ENCODE measurements around the gene ADPRM. TPM values are rescaled to one million over a fixed set of nuclear protein-coding genes. Genes with fewer than 3 reads are reported as not detected.

The ADPRM gene
- total RNA-seq, 2 experiments from 2014 or later: 34.2 to 35.0 TPM

DNA sequence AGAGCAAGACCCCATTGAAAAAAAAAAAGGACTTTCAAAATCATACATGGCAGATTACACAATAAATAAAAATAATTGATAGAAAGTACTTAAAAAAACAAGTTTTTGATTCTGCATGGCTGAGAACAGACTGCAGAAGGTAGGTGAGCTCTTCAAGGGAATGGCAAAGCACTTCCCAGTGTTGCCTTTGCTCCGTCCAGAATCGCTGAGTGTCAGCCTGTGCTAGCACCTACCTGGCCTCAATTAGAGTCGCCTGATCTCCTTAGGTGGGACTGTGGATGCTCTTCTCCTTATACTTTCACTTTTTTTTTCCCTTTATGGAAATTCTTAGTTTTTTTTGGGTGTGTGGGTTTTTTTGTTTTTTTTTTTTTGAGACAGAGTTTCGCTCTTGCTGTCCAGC is 38.4 kb downstream of the ADPRM start:
- Histone ChIP-seq H3K27me3 (ENCODE audit: control insufficient read depth in 1 of 2, insufficient read depth in 2 of 2, low read length in 2 of 2) (no peaks in the 10 kb centered on the region), H3K36me3 (ENCODE audit: insufficient read depth, low read length) (no peaks in the 10 kb centered on the region), H3K27ac (ENCODE audit: low read depth in 1 of 2, low read length in 2 of 2) (no peak overlapping the region), H3K4me3 (ENCODE audit: low read length) (no peak overlapping the region), H3K4me1 (ENCODE audit: insufficient read depth, low read length) (no peaks in the 10 kb centered on the region), H3K9me3 (ENCODE audit: control insufficient read depth in 1 of 2, insufficient read depth in 1 of 2, low read length in 2 of 2) (no peaks in the 10 kb centered on the region)
- H3K36me3 Mint-ChIP-seq (ENCODE audit: low read depth): no peaks in the 10 kb centered on the region
- H3K27me3 Mint-ChIP-seq: no peaks in the 10 kb centered on the region
- TF ChIP-seq, protein P1, sequence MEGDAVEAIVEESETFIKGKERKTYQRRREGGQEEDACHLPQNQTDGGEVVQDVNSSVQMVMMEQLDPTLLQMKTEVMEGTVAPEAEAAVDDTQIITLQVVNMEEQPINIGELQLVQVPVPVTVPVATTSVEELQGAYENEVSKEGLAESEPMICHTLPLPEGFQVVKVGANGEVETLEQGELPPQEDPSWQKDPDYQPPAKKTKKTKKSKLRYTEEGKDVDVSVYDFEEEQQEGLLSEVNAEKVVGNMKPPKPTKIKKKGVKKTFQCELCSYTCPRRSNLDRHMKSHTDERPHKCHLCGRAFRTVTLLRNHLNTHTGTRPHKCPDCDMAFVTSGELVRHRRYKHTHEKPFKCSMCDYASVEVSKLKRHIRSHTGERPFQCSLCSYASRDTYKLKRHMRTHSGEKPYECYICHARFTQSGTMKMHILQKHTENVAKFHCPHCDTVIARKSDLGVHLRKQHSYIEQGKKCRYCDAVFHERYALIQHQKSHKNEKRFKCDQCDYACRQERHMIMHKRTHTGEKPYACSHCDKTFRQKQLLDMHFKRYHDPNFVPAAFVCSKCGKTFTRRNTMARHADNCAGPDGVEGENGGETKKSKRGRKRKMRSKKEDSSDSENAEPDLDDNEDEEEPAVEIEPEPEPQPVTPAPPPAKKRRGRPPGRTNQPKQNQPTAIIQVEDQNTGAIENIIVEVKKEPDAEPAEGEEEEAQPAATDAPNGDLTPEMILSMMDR (IDR thresholded peaks at IDR 0.05): no peak
- intact Hi-C loops (cut with DNase I, micrococcal nuclease): loop anchor here in 1 of 2 experiments (10.0 kb wide), 1 partner anchor 91 kb away; no protein-coding TSS in a partner anchor
- no peaks in the 10 kb centered on the region for H3K9me3 Mint-ChIP-seq
- no peak overlapping the region for H3K4me3 Mint-ChIP-seq
- DNase-seq (no peak), ATAC-seq (ENCODE audit: poor library complexity) (no peak)
- H3K27ac Mint-ChIP-seq: no peak overlapping the region
- peaks cover 18% of the 10 kb centered on the region for H3K4me1 Mint-ChIP-seq (ENCODE audit: low read depth)
- ChIA-PET CTCF (no interaction called here), POLR2A (no interaction called here)

DNA sequence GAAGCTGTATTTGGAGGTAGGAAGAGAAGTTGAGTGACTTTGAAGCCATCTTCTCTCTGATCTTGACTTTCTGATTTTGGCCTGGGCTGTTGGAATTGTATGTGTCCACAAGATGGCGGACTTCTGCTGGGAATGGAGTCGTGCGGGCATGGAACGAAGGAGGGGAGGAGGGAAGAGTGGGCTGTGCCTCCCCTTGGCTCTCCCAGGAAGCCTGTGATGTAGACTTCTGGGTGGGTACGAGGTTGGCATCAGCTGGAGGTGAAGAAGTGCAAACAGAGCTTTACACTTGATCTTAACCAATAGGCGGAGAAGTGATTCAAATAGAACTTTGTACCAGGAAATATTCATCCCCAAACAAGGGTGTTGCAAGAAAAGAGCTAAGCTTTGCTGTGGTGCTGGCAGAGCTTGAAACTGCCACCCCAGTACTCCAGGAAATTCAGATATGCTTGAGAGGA is 39.8 kb downstream of the ADPRM start:
- TF ChIP-seq, protein P1 (IDR thresholded peaks at IDR 0.05): peak; percentile 58
- POLR2A ChIA-PET: interaction anchor here (2.0 kb wide), 1 partner anchor 38 kb away, joined by 7 read pairs; no protein-coding TSS in a partner anchor
- Histone ChIP-seq H3K4me1 (ENCODE audit: insufficient read depth, low read length) (no peaks in the 10 kb centered on the region), H3K4me3 (ENCODE audit: low read length) (no peak overlapping the region), H3K36me3 (ENCODE audit: insufficient read depth, low read length) (no peaks in the 10 kb centered on the region), H3K27me3 (ENCODE audit: control insufficient read depth in 1 of 2, insufficient read depth in 2 of 2, low read length in 2 of 2) (no peaks in the 10 kb centered on the region), H3K27ac (ENCODE audit: low read depth in 1 of 2, low read length in 2 of 2) (no peak overlapping the region), H3K9me3 (ENCODE audit: control insufficient read depth in 1 of 2, insufficient read depth in 1 of 2, low read length in 2 of 2) (no peaks in the 10 kb centered on the region)
- intact Hi-C loops (cut with DNase I, micrococcal nuclease): loop anchor here (1.0 to 10.0 kb wide), 2 partner anchors 92 to 108 kb away; no protein-coding TSS in a partner anchor
- H3K27me3 Mint-ChIP-seq: no peaks in the 10 kb centered on the region
- no peaks in the 10 kb centered on the region for H3K36me3 Mint-ChIP-seq (ENCODE audit: low read depth)
- DNase-seq (peak; percentile 4 to 63 (median 20)), ATAC-seq (ENCODE audit: poor library complexity) (peak; percentile 60)
- peaks cover 14% of the 10 kb centered on the region for H3K4me1 Mint-ChIP-seq (ENCODE audit: low read depth)
- CTCF ChIA-PET: interaction anchor here (0.8 to 2.2 kb wide), 3 partner anchors 90 to 109 kb away, joined by 3 to 10 read pairs (median 7); no protein-coding TSS in a partner anchor
- no peak overlapping the region for H3K27ac Mint-ChIP-seq
- no peaks in the 10 kb centered on the region for H3K9me3 Mint-ChIP-seq
- peak overlapping the region; percentile 1 for H3K4me3 Mint-ChIP-seq

DNA sequence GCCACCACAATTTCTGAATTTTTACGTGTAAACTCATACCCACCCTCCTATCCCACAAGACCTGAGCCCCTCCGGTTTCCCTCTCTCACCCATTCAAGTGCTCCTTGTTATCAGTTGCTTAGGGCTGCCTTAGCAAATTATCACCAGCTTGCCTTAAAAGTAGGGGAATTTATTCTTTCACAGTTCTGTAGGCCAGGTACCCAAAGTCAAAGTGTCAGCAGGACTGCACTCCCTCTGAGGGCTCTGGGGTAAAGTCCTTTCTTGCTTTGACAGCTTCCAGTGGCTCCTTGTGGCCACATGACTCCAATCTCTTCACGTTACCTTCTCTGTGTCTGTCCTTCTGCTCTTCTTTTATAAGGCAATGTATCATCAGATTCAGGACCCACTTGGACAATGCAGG is 40.3 kb downstream of the ADPRM start:
- Mint-ChIP-seq H3K4me1 (ENCODE audit: low read depth) (peaks cover 14% of the 10 kb centered on the region), H3K27me3 (no peaks in the 10 kb centered on the region), H3K9me3 (no peaks in the 10 kb centered on the region), H3K4me3 (no peak overlapping the region), H3K36me3 (ENCODE audit: low read depth) (no peaks in the 10 kb centered on the region), H3K27ac (no peak overlapping the region)
- no peak for ATAC-seq (ENCODE audit: poor library complexity)
- Histone ChIP-seq H3K27ac (ENCODE audit: low read depth in 1 of 2, low read length in 2 of 2) (no peak overlapping the region), H3K27me3 (ENCODE audit: control insufficient read depth in 1 of 2, insufficient read depth in 2 of 2, low read length in 2 of 2) (no peaks in the 10 kb centered on the region), H3K4me1 (ENCODE audit: insufficient read depth, low read length) (no peaks in the 10 kb centered on the region), H3K36me3 (ENCODE audit: insufficient read depth, low read length) (no peaks in the 10 kb centered on the region), H3K9me3 (ENCODE audit: control insufficient read depth in 1 of 2, insufficient read depth in 1 of 2, low read length in 2 of 2) (no peaks in the 10 kb centered on the region), H3K4me3 (ENCODE audit: low read length) (no peak overlapping the region)
- CTCF ChIA-PET: interaction anchor here (0.8 to 2.2 kb wide), 3 partner anchors 91 to 109 kb away, joined by 3 to 10 read pairs (median 7); no protein-coding TSS in a partner anchor
- DNase-seq: no peak
- POLR2A ChIA-PET: interaction anchor here (2.0 kb wide), 1 partner anchor 38 kb away, joined by 7 read pairs; no protein-coding TSS in a partner anchor
- TF ChIP-seq, protein P1 (IDR thresholded peaks at IDR 0.05): no peak
- intact Hi-C loops (cut with DNase I, micrococcal nuclease): loop anchor here (1.0 to 10.0 kb wide), 2 partner anchors 93 to 108 kb away; no protein-coding TSS in a partner anchor

Data from CD4-positive, alpha-beta T cell (primary cell).